H1 (cell line): ENCODE results near the gene STARD13. TPM values are rescaled to one million over a fixed set of nuclear protein-coding genes. Genes with fewer than 3 reads are reported as not detected.

ENCODE experiments used
- CTCF ChIA-PET: fragments of 300-600 bp; sonication (Branson Sonifier 250); formaldehyde crosslinking; loops from one replicate; lab custom pipeline; 2021; ENCODE audit not compliant: partially characterized antibody; lab: Charles Lee
- POLR2A ChIA-PET: fragments of 300-600 bp; sonication (Branson Sonifier 250); formaldehyde crosslinking; loops from one replicate; lab custom pipeline; 2021; ENCODE audit warnings: inconsistent platforms; ENCODE audit not compliant: partially characterized antibody; lab: Charles Lee
- DNase-seq, 2 experiments: peaks; one replicate each; pipeline versions ENCODE4 v3.0.0 to v3.0.0-alpha.2; 2010 to 2022; ENCODE audit warnings: low spot score in 2 of 2, low read depth in 1 of 2, mixed read lengths in 1 of 2
- FAIRE-seq: peaks from 2 replicates; lab custom pipeline; 2011; peaks lifted over from hg19 to GRCh38; lab: Jason Lieb, UNC
- H2AFZ ChIP-seq: 2 replicates; pipeline ENCODE4 v1.8.1; 2012; ENCODE audit warnings: low read length, inconsistent platforms
- H2AK5ac ChIP-seq: 2 replicates; pipeline ENCODE4 v1.6.1; 2013; ENCODE audit warnings: low read depth, low read length
- H2BK120ac ChIP-seq: replicated peaks from 2 replicates; pipeline ENCODE3; 2013; ENCODE audit warnings: low read depth, low read length, inconsistent platforms
- H2BK12ac ChIP-seq: 2 replicates; pipeline ENCODE4 v1.6.1; 2013; ENCODE audit warnings: low read depth, low read length
- H2BK15ac ChIP-seq: 2 replicates; pipeline ENCODE4 v1.6.1; 2013; ENCODE audit warnings: low read length
- H2BK20ac ChIP-seq: 2 replicates; pipeline ENCODE4 v1.6.1; 2013; ENCODE audit warnings: low read length
- H2BK5ac ChIP-seq: 2 replicates; pipeline ENCODE4 v1.6.1; 2013; ENCODE audit warnings: low read depth, low read length
- H3K14ac ChIP-seq: 2 replicates; pipeline ENCODE4 v1.6.1; 2013; ENCODE audit warnings: inconsistent platforms; ENCODE audit not compliant: insufficient read length
- H3K18ac ChIP-seq: 2 replicates; pipeline ENCODE4 v1.6.1; 2013; ENCODE audit warnings: low read length; ENCODE audit errors: extremely low read depth
- H3K23ac ChIP-seq: 2 replicates; pipeline ENCODE4 v1.6.1; 2013; ENCODE audit warnings: inconsistent platforms; ENCODE audit not compliant: insufficient read length
- H3K23me2 ChIP-seq: 2 replicates; pipeline ENCODE4 v1.6.1; 2013; ENCODE audit warnings: low read depth, low read length
- H3K27ac ChIP-seq: 2 replicates; pipeline ENCODE4 v1.6.1; 2011; ENCODE audit warnings: low read depth, low read length, inconsistent platforms
- H3K27me3 ChIP-seq, 4 experiments: replicated peaks in 1 of 4; 1 replicate in 1 of 4; 2 replicates in 3 of 4; pipeline versions ENCODE4 v1.6.1 to v1.8.1; 2011 to 2013; ENCODE audit warnings: low read length in 3 of 4, mild to moderate bottlenecking in 3 of 4, inconsistent platforms in 2 of 4, mixed read lengths in 2 of 4, moderate library complexity in 1 of 4; ENCODE audit not compliant: control insufficient read depth in 3 of 4, insufficient read depth in 3 of 4; ENCODE audit errors: extremely low read depth in 1 of 4
- H3K36me3 ChIP-seq, 4 experiments: 2 replicates each; pipeline versions ENCODE4 v1.6.1 to v1.8.1; 2011 to 2013; ENCODE audit warnings: mild to moderate bottlenecking in 4 of 4, low read length in 3 of 4, moderate library complexity in 2 of 4, control low read depth in 1 of 4, inconsistent platforms in 1 of 4; ENCODE audit not compliant: insufficient read depth in 4 of 4, control insufficient read depth in 2 of 4
- H3K4ac ChIP-seq: replicated peaks from 2 replicates; pipeline ENCODE3; 2013; ENCODE audit warnings: low read length, low read depth, mixed read lengths, inconsistent platforms; ENCODE audit not compliant: insufficient read length
- H3K4me1 ChIP-seq, 4 experiments: replicated peaks in 1 of 4; 1 replicate in 1 of 4; 2 replicates in 3 of 4; pipeline versions ENCODE4 v1.6.1 to v1.8.1; 2011 to 2013; ENCODE audit warnings: low read length in 3 of 4, inconsistent platforms in 2 of 4, mixed read lengths in 1 of 4; ENCODE audit not compliant: insufficient read depth in 4 of 4, control insufficient read depth in 3 of 4
- H3K4me2 ChIP-seq, 2 experiments: 2 replicates each; pipeline versions ENCODE4 v1.6.1 to v1.8.1; 2011 to 2013; ENCODE audit warnings: low read depth in 2 of 2, low read length in 2 of 2, control low read depth in 1 of 2, inconsistent platforms in 1 of 2, mild to moderate bottlenecking in 1 of 2; ENCODE audit not compliant: insufficient read depth in 1 of 2
- H3K4me3 ChIP-seq, 4 experiments: fragments of 200-600, 300-600 bp in 1 of 4; sonication (generic), shearing (Covaris generic), sonication (Bioruptor Twin) in 1 of 4; 2 replicates each; pipeline versions ENCODE4 v1.5.1 to v1.8.1; 2011 to 2016; ENCODE audit warnings: low read length in 4 of 4, low read depth in 3 of 4, control low read depth in 2 of 4, inconsistent platforms in 2 of 4, mild to moderate bottlenecking in 2 of 4, mixed read lengths in 1 of 4, moderate library complexity in 1 of 4; ENCODE audit not compliant: insufficient read depth in 2 of 4; ENCODE audit errors: extremely low read depth in 1 of 4
- H3K56ac ChIP-seq: replicated peaks from 2 replicates; pipeline ENCODE3; 2013; ENCODE audit warnings: low read depth, mild to moderate bottlenecking, mixed read lengths, low read length, inconsistent platforms; ENCODE audit not compliant: insufficient read length
- H3K79me1 ChIP-seq: 2 replicates; pipeline ENCODE4 v1.6.1; 2013; ENCODE audit warnings: low read depth, low read length, control low read depth
- H3K79me2 ChIP-seq, 2 experiments: 2 replicates each; pipeline versions ENCODE4 v1.6.1 to v1.8.1; 2012 to 2013; ENCODE audit warnings: low read length in 2 of 2, mild to moderate bottlenecking in 2 of 2, inconsistent platforms in 1 of 2; ENCODE audit not compliant: insufficient read depth in 2 of 2, control insufficient read depth in 1 of 2
- H3K9ac ChIP-seq, 4 experiments: replicated peaks in 1 of 4; 1 replicate in 1 of 4; 2 replicates in 3 of 4; pipeline versions ENCODE4 v1.6.1 to v1.8.1; 2011 to 2013; ENCODE audit warnings: low read depth in 3 of 4, low read length in 3 of 4, control low read depth in 2 of 4, mild to moderate bottlenecking in 2 of 4, moderate library complexity in 2 of 4, inconsistent platforms in 1 of 4; ENCODE audit errors: extremely low read depth in 1 of 4
- H3K9me3 ChIP-seq, 2 experiments: 2 replicates each; pipeline versions ENCODE4 v1.6.1 to v1.8.1; 2012 to 2013; ENCODE audit warnings: mild to moderate bottlenecking in 2 of 2, moderate library complexity in 2 of 2, control low read depth in 1 of 2, inconsistent platforms in 1 of 2, low read depth in 1 of 2, low read length in 1 of 2, mixed read lengths in 1 of 2; ENCODE audit not compliant: insufficient read depth in 2 of 2
- H4K20me1 ChIP-seq, 2 experiments: replicated peaks in 1 of 2; 2 replicates each; pipeline versions ENCODE3 to v1.8.1; 2011 to 2013; ENCODE audit warnings: inconsistent platforms in 2 of 2, low read length in 2 of 2, mild to moderate bottlenecking in 1 of 2; ENCODE audit not compliant: insufficient read depth in 2 of 2, control insufficient read depth in 1 of 2
- H4K5ac ChIP-seq: 2 replicates; pipeline ENCODE4 v1.6.1; 2013; ENCODE audit warnings: low read length, low read depth, mixed read lengths, inconsistent platforms; ENCODE audit not compliant: insufficient read length
- H4K8ac ChIP-seq: 2 replicates; pipeline ENCODE4 v1.8.0; 2013; ENCODE audit warnings: mild to moderate bottlenecking, moderate library complexity, low read length, inconsistent platforms; ENCODE audit not compliant: insufficient read depth; ENCODE audit errors: extremely low read depth
- H4K91ac ChIP-seq: replicated peaks from 2 replicates; pipeline ENCODE3; 2013; ENCODE audit warnings: low read length, mixed read lengths, inconsistent platforms; ENCODE audit not compliant: insufficient read length
- ASH2L ChIP-seq: fragments of 200-600, 300-600 bp; sonication (generic); IDR thresholded peaks from one replicate; pipeline ENCODE4 v1.7.1; 2017; ENCODE audit warnings: low read length
- TCF12 ChIP-seq: IDR thresholded peaks from 2 replicates; pipeline ENCODE4 v1.6.1; 2011; ENCODE audit warnings: low read depth, mild to moderate bottlenecking, low read length
- YY1 ChIP-seq: IDR thresholded peaks from 2 replicates; pipeline ENCODE4 v1.6.1; 2011; ENCODE audit warnings: low read depth, mild to moderate bottlenecking, low read length
- WGBS, 2 experiments: shearing (Covaris generic) in 1 of 2; methylation state at CpG; one replicate each; pipeline versions ENCODE4 v1.1.6 to v1.1.7; 2013 to 2015; ENCODE audit warnings: low lambda C conversion rate in 2 of 2, mixed read lengths in 2 of 2, inconsistent platforms in 1 of 2, low coverage in 1 of 2, missing lambda C conversion rate in 1 of 2; ENCODE audit not compliant: insufficient replicate concordance in 2 of 2, insufficient coverage in 1 of 2, insufficient read length in 1 of 2; ENCODE audit errors: extremely low coverage in 1 of 2, missing lambda C conversion rate in 1 of 2; 5-methylcytosine and 5-hydroxymethylcytosine counted together
- polyA plus RNA-seq, 7 experiments: library from polyadenylated mRNA; depleted of rRNA in 3 of 7; stranded (reverse) in 5 of 7; unstranded in 2 of 7; fragments of >200 nt in 5 of 7; fragments of 200-250 nt in 2 of 7; gene quantifications; 1 replicate in 5 of 7; 2 replicates in 1 of 7; 4 replicates in 1 of 7; pipeline versions ENCODE4 v1.2.1 to v1.2.3, GENCODE V29; 2011 to 2013; ENCODE audit warnings: missing spikeins in 2 of 7, mixed read lengths in 2 of 7
- total RNA-seq: library from RNA; stranded (reverse); fragmentation: NEBNext Ultra II Directional; extraction: Animal tissue kit (Norgen Biotek cat#: 25700); gene quantifications from 2 replicates; pipeline ENCODE4 v1.2.1, GENCODE V29; 2021
- TF ChIP-seq, protein P1 (sequence below), 3 experiments: IDR thresholded peaks; 1 replicate in 2 of 3; 2 replicates in 1 of 3; pipeline versions ENCODE4 v1.5.1 to v1.6.1; 2011; ENCODE audit warnings: low read length in 3 of 3, mild to moderate bottlenecking in 3 of 3, inconsistent platforms in 2 of 3, low read depth in 1 of 3, moderate library complexity in 1 of 3; ENCODE audit not compliant: insufficient read depth in 1 of 3; ENCODE audit errors: control extremely low read depth in 1 of 3

Gene STARD13
- total and polyA plus RNA-seq, 2 of the 8 experiments (the other 6 are each of a cell fraction or from before 2014, with no cell fraction given) = 0.82 to 2.9 TPM

- no peak overlapping the region for H3K4me3 ChIP-seq
- no peak overlapping the region for H3K9ac ChIP-seq
- POLR2A ChIA-PET = interaction anchor here (0.6 kb wide), 1 partner anchor 163 kb away, joined by 3 read pairs; no protein-coding TSS in a partner anchor
- no peak overlapping the region for H4K91ac ChIP-seq
- H4K8ac ChIP-seq = no peak overlapping the region
- no peak overlapping the region for H2BK12ac ChIP-seq
- H3K79me1 ChIP-seq = no peaks in the 10 kb centered on the region
- H2AFZ ChIP-seq = no peak overlapping the region
- no peak overlapping the region for H2BK5ac ChIP-seq
- CTCF ChIA-PET = interaction anchor here (0.8 kb wide), 1 partner anchor 9 kb away, joined by 3 read pairs; no protein-coding TSS in a partner anchor
- H2BK120ac ChIP-seq = no peak overlapping the region
- no peaks in the 10 kb centered on the region for H3K9me3 ChIP-seq
- no peak overlapping the region for H2AK5ac ChIP-seq
- FAIRE-seq (no peak), DNase-seq (no peak)
- no peaks in the 10 kb centered on the region for H3K27me3 ChIP-seq
- H3K18ac ChIP-seq = no peak overlapping the region
- no peaks in the 10 kb centered on the region for H4K20me1 ChIP-seq
- no peak overlapping the region for H3K27ac ChIP-seq
- no peak overlapping the region for H3K23ac ChIP-seq
- no peak overlapping the region for H2BK15ac ChIP-seq
- WGBS, 2 experiments = 85% methylated on average over 3 of the region's 3 CpGs; no CpG with 5 or more reads in 1 of the 2 experiments
- H3K36me3 ChIP-seq = no peaks in the 10 kb centered on the region
- no peak for TF ChIP-seq ASH2L
- TF ChIP-seq YY1 = no peak
- no peak for TF ChIP-seq TCF12
- TF ChIP-seq, protein P1, sequence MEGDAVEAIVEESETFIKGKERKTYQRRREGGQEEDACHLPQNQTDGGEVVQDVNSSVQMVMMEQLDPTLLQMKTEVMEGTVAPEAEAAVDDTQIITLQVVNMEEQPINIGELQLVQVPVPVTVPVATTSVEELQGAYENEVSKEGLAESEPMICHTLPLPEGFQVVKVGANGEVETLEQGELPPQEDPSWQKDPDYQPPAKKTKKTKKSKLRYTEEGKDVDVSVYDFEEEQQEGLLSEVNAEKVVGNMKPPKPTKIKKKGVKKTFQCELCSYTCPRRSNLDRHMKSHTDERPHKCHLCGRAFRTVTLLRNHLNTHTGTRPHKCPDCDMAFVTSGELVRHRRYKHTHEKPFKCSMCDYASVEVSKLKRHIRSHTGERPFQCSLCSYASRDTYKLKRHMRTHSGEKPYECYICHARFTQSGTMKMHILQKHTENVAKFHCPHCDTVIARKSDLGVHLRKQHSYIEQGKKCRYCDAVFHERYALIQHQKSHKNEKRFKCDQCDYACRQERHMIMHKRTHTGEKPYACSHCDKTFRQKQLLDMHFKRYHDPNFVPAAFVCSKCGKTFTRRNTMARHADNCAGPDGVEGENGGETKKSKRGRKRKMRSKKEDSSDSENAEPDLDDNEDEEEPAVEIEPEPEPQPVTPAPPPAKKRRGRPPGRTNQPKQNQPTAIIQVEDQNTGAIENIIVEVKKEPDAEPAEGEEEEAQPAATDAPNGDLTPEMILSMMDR (IDR thresholded peaks at IDR 0.05; ENCODE audit: control extremely low read depth in 1 of 3, insufficient read depth in 1 of 3, low read depth in 1 of 3, low read length in 3 of 3) = no peak
- peaks cover 0 to 3% (median 0%) of the 10 kb centered on the region in 4 experiments; a peak in 1 of 7 replicates for H3K4me1 ChIP-seq
- no peaks in the 10 kb centered on the region for H3K79me2 ChIP-seq
- H3K4ac ChIP-seq = no peak overlapping the region
- no peak overlapping the region for H2BK20ac ChIP-seq
- no peaks in the 10 kb centered on the region for H3K23me2 ChIP-seq
- H4K5ac ChIP-seq = no peak overlapping the region
- no peak overlapping the region for H3K56ac ChIP-seq
- no peak overlapping the region for H3K14ac ChIP-seq
- no peak overlapping the region for H3K4me2 ChIP-seq
Observed at GRCh38 chr13:33326246-33326645, 40.7 kb upstream of the STARD13 start.
